ENCODE measurements around the gene PDCD4.
A peak's percentile ranks its signal among the peaks of the same experiment; 100 is the strongest.
"Not testable (repeated sequence)": the region's sequence is repeated elsewhere in the genome, so short reads cannot be mapped to it uniquely, and the experiment has no call there.

The PDCD4 gene

GRCh38 chr10:110892602-110893288 lies 21.0 kb downstream of the PDCD4 start:
- no peak for DNase-seq

- peak; percentile 49 for DNase-seq
These were observed 21.9 kb downstream of the PDCD4 start for GRCh38 chr10:110893559-110894179.

- DNase-seq, result no peak
These were observed 25.5 kb downstream of the PDCD4 start for GRCh38 chr10:110897184-110897583.

GRCh38 chr10:110898391-110898790 lies 26.7 kb downstream of the PDCD4 start:
- no peak for DNase-seq

GRCh38 chr10:110900983-110901382 lies 29.3 kb downstream of the PDCD4 start:
- DNase-seq, result no peak

- DNase-seq, result no peak
These were observed 30.5 kb downstream of the PDCD4 start for GRCh38 chr10:110901954-110902819.

GRCh38 chr10:110903280-110904278 lies 31.9 kb downstream of the PDCD4 start:
- no peak for DNase-seq

- DNase-seq, result no peak
These were observed 38.4 kb downstream of the PDCD4 start for GRCh38 chr10:110910138-110910537.

GRCh38 chr10:110912374-110912773 lies 40.6 kb downstream of the PDCD4 start:
- no peak for DNase-seq

- DNase-seq, result no peak
These were observed 42.7 kb downstream of the PDCD4 start for GRCh38 chr10:110914431-110914830.

- no peak for DNase-seq
These were observed 43.3 kb downstream of the PDCD4 start for GRCh38 chr10:110915035-110915434.

GRCh38 chr10:110915600-110915999 lies 43.9 kb downstream of the PDCD4 start:
- not testable (repeated sequence) for DNase-seq

- DNase-seq, result no peak
These were observed 45.0 kb downstream of the PDCD4 start for GRCh38 chr10:110916554-110917346.

GRCh38 chr10:110918269-110918642 lies 46.5 kb downstream of the PDCD4 start:
- DNase-seq, result peak; percentile 92

- DNase-seq, result no peak
These were observed 47.1 kb downstream of the PDCD4 start, which contains the start of gene BBIP1 for GRCh38 chr10:110918643-110919348. BBIP1 (minus strand) TSS chr10:110919180; CDS start chr10:110918157, 1,023 bp downstream.

GRCh38 chr10:110919349-110919931 lies 47.7 kb downstream of the PDCD4 start, which contains the start of gene SHOC2:
SHOC2 (plus strand) TSS chr10:110919604; CDS start chr10:110964359, 44,755 bp downstream.
- DNase-seq, result peak; percentile 98

GRCh38 chr10:110919971-110920881 lies 48.5 kb downstream of the PDCD4 start:
- DNase-seq, result peak; percentile 58

- DNase-seq, result peak; percentile 6
These were observed 52.2 kb downstream of the PDCD4 start for GRCh38 chr10:110923856-110924493.

GRCh38 chr10:110927461-110927860 lies 55.7 kb downstream of the PDCD4 start:
- no peak for DNase-seq

Data from RPMI8226 (cell line).